Measurements from ENCODE around the gene CRYBA2.

The CRYBA2 gene, protein sequence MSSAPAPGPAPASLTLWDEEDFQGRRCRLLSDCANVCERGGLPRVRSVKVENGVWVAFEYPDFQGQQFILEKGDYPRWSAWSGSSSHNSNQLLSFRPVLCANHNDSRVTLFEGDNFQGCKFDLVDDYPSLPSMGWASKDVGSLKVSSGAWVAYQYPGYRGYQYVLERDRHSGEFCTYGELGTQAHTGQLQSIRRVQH

GRCh38 chr2:218993345-218994315, at the start of gene CRYBA2:
CRYBA2 (minus strand) TSS chr2:218993422; CDS start chr2:218993176, 246 bp downstream.
- Histone ChIP-seq H3K4me1 (ENCODE audit: control insufficient read depth in 1 of 2, insufficient read depth in 1 of 2, low read depth in 1 of 2, low read length in 1 of 2) (peaks cover 0 to 3% of the 10 kb centered on the region in 2 experiments), H3K36me3 (no peaks in the 10 kb centered on the region), H3K27ac (no peak within 1 kb of the TSS), H3K4me3 (ENCODE audit: low read depth in 1 of 2, low read length in 1 of 2) (no peak within 1 kb of the TSS), H3K9me3 (no peaks in the 10 kb centered on the region), H3K27me3 (peaks cover 100% of the 10 kb centered on the region)
- TF ChIP-seq, protein P1, sequence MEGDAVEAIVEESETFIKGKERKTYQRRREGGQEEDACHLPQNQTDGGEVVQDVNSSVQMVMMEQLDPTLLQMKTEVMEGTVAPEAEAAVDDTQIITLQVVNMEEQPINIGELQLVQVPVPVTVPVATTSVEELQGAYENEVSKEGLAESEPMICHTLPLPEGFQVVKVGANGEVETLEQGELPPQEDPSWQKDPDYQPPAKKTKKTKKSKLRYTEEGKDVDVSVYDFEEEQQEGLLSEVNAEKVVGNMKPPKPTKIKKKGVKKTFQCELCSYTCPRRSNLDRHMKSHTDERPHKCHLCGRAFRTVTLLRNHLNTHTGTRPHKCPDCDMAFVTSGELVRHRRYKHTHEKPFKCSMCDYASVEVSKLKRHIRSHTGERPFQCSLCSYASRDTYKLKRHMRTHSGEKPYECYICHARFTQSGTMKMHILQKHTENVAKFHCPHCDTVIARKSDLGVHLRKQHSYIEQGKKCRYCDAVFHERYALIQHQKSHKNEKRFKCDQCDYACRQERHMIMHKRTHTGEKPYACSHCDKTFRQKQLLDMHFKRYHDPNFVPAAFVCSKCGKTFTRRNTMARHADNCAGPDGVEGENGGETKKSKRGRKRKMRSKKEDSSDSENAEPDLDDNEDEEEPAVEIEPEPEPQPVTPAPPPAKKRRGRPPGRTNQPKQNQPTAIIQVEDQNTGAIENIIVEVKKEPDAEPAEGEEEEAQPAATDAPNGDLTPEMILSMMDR (IDR thresholded peaks at IDR 0.05): no peak

DNA sequence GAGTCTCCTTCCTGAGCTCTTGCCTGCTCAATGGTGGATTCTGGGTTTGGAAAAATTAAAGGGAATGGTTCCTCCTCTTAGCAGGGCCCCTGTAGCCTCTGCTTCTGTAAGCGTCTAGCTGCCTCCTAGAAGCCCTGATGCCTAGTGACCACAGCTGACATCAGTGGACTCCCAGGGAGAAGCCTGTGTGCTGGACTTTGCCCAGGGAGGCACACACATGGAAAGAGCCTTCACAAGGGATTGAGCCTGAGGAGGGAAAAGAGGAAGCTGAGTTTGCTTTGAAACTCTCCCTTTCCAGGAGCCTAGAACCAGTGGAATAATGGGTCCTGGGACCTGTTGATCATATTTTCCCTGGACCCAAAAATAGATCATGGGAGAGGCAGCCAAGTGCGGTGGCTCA, 49.5 kb upstream of the CRYBA2 start:
- Histone ChIP-seq H3K36me3 (no peaks in the 10 kb centered on the region), H3K27me3 (peaks cover 98% of the 10 kb centered on the region), H3K4me3 (ENCODE audit: low read depth in 1 of 2, low read length in 1 of 2) (no peak overlapping the region), H3K9me3 (no peaks in the 10 kb centered on the region), H3K4me1 (ENCODE audit: control insufficient read depth in 1 of 2, insufficient read depth in 1 of 2, low read depth in 1 of 2, low read length in 1 of 2) (no peaks in the 10 kb centered on the region), H3K27ac (no peak overlapping the region)
- TF ChIP-seq, protein P1 (IDR thresholded peaks at IDR 0.05): no peak

GRCh38 chr2:219042157-219042556, 48.9 kb upstream of the CRYBA2 start:
- H3K9me3 ChIP-seq: no peaks in the 10 kb centered on the region
- TF ChIP-seq, protein P1 (IDR thresholded peaks at IDR 0.05): no peak
- no peak overlapping the region for H3K4me3 ChIP-seq (ENCODE audit: low read depth in 1 of 2, low read length in 1 of 2)
- peaks cover 98% of the 10 kb centered on the region for H3K27me3 ChIP-seq
- H3K27ac ChIP-seq: no peak overlapping the region
- no peaks in the 10 kb centered on the region for H3K36me3 ChIP-seq
- H3K4me1 ChIP-seq (ENCODE audit: control insufficient read depth in 1 of 2, insufficient read depth in 1 of 2, low read depth in 1 of 2, low read length in 1 of 2): no peaks in the 10 kb centered on the region

GRCh38 chr2:219041252-219041651, 48.0 kb upstream of the CRYBA2 start, which contains the start of gene CFAP65:
CFAP65 (minus strand) TSS chr2:219041516; CDS start chr2:219039048, 2,468 bp downstream.
- TF ChIP-seq, protein P1 (IDR thresholded peaks at IDR 0.05): no peak
- no peaks in the 10 kb centered on the region for H3K4me1 ChIP-seq (ENCODE audit: control insufficient read depth in 1 of 2, insufficient read depth in 1 of 2, low read depth in 1 of 2, low read length in 1 of 2)
- no peaks in the 10 kb centered on the region for H3K36me3 ChIP-seq
- H3K9me3 ChIP-seq: no peaks in the 10 kb centered on the region
- peaks cover 98% of the 10 kb centered on the region for H3K27me3 ChIP-seq
- no peak within 1 kb of the TSS for H3K27ac ChIP-seq
- no peak within 1 kb of the TSS for H3K4me3 ChIP-seq (ENCODE audit: low read depth in 1 of 2, low read length in 1 of 2)

- Histone ChIP-seq H3K27me3 (peaks cover 100% of the 10 kb centered on the region), H3K9me3 (no peaks in the 10 kb centered on the region), H3K4me3 (ENCODE audit: low read depth in 1 of 2, low read length in 1 of 2) (no peak overlapping the region), H3K4me1 (ENCODE audit: control insufficient read depth in 1 of 2, insufficient read depth in 1 of 2, low read depth in 1 of 2, low read length in 1 of 2) (no peaks in the 10 kb centered on the region), H3K27ac (no peak overlapping the region), H3K36me3 (no peaks in the 10 kb centered on the region)
- TF ChIP-seq, protein P1 (IDR thresholded peaks at IDR 0.05): no peak
Measured at GRCh38 chr2:219038600-219038999, 45.4 kb upstream of the CRYBA2 start.

Measured in neutrophil (primary cell).